Ovary (tissue), 10 donors: ENCODE measurements around the gene CCDC60. TPM values are rescaled to one million over a fixed set of nuclear protein-coding genes. Genes with fewer than 3 reads are reported as not detected.

Experiments used
- DNase-seq, 5 donors: peaks; one replicate each; pipeline ENCODE4 v3.0.0-alpha.2; 2019 to 2020
- H3K27ac ChIP-seq, 2 donors: fragments of 200-600 bp; one replicate each; pipeline versions ENCODE4 v1.5.1 to v1.8.0; 2019 to 2022
- H3K27me3 ChIP-seq: fragments of 200-600 bp; one replicate; pipeline ENCODE4 v1.8.0; 2022
- H3K36me3 ChIP-seq: fragments of 200-600 bp; sonication (generic); one replicate; pipeline ENCODE4 v1.5.1; 2019
- H3K4me1 ChIP-seq: one replicate; pipeline ENCODE4 v1.8.1; 2013; ENCODE audit warnings: mild to moderate bottlenecking, moderate library complexity; ENCODE audit not compliant: insufficient read depth
- H3K4me3 ChIP-seq: fragments of 200-600 bp; sonication (generic); one replicate; pipeline ENCODE4 v1.5.1; 2017
- H3K9me3 ChIP-seq, 2 donors: fragments of 200-600 bp in 1 of 2; sonication (generic) in 1 of 2; one replicate each; pipeline versions ENCODE4 v1.5.1 to v1.8.1; 2013 to 2019; ENCODE audit warnings: mild to moderate bottlenecking in 1 of 2, moderate library complexity in 1 of 2
- EP300 ChIP-seq: sonication (generic); formaldehyde crosslinking; IDR thresholded peaks from one replicate; pipeline ENCODE4 v1.6.1; 2017; ENCODE audit warnings: antibody characterized with exemption
- POLR2A ChIP-seq: fragments of 450-650 bp; IDR thresholded peaks from one replicate; pipeline ENCODE4 v1.6.1; 2017; ENCODE audit warnings: antibody characterized with exemption, mild to moderate bottlenecking, moderate library complexity
- WGBS, 3 donors: extraction: QIAGEN DNeasy Blood & Tissue Kit in 1 of 3; methylation state at CpG; one replicate each; pipeline versions ENCODE4 v1.1.5 to v1.1.7; 2013 to 2017; 5-methylcytosine and 5-hydroxymethylcytosine counted together
- intact Hi-C, 4 donors: fragments of 100-400 bp; cut with DNase I; formaldehyde crosslinking; loops; one replicate each; pipeline versions ENCODE4 v1.11.0 to v1.15.1; 2022 to 2023
- long read RNA-seq, 3 donors: library from polyadenylated mRNA in 2 of 3; unstranded in 2 of 3; transcript quantifications; one replicate each; pipeline ENCODE4 v2.0.0 and lab custom pipeline, GENCODE V29; 2021 to 2026
- polyA plus RNA-seq, 2 donors: library from polyadenylated mRNA; stranded (reverse); fragments of 200-250 nt in 1 of 2; fragments of 350-450 nt in 1 of 2; fragmentation: Illumina TruSeq in 1 of 2; extraction: RNeasy Lipid Tissue Mini Kit (QIAGEN cat#74804) in 1 of 2; gene quantifications; one replicate each; pipeline ENCODE4 v1.2.3, GENCODE V29; 2013 to 2014
- total RNA-seq, 7 donors: library from RNA; depleted of rRNA in 2 of 7; stranded (reverse); fragments of >200 nt in 2 of 7; fragmentation: NEBNext Ultra II Directional in 3 of 7; extraction: Animal tissue kit (Norgen Biotek cat#: 25700) in 3 of 7; gene quantifications; one replicate each; pipeline versions ENCODE4 v1.1.0 to v1.2.4, GENCODE V29; 2016 to 2023
- TF ChIP-seq, protein P1 (sequence below), 3 donors: fragments of 450-650 bp in 2 of 3; fragments of 200-600 bp in 1 of 3; IDR thresholded peaks; one replicate each; pipeline versions ENCODE4 v1.5.1 to v1.8.0; 2016 to 2022; ENCODE audit warnings: antibody characterized with exemption in 3 of 3, mild to moderate bottlenecking in 1 of 3
- donor health status: DM: no; HTN: no; CAD: no; lungs with moderate emphysema.
- donor health status: DM: no; HTN: no; CAD: no.
- donor health status: Bipolar disorder and iron deficiency.
- donor health status: DM: yes; HTN: yes; CAD: no.
- donor health status: DM: no; HTN: no; CAD: no.
- donor health status: DM: yes; HTN: yes; CAD: no.

Gene CCDC60, protein sequence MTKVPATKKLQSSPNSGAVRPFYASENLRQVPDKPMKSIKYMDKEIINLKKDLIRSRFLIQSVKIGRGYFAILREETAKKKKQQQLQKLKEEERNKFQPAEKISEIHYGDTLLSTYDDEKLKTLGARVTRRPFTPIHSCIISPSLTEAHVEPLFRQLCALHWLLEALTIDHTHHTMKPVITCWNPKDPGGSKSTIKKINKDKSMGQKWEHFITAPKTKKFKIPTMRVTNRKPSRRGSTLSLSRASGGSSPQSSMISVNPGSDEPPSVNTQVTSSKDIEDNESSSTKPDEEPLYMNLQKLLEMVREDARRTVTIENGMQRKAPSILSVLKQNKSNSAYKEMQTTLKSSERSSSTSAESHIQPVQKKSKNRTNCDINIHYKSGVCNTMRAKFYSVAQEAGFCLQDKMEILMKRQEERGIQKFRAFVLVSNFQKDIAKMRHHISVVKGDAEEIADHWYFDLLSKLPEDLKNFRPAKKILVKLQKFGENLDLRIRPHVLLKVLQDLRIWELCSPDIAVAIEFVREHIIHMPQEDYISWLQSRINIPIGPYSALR
- 1 to 10 TPM in 2 of 7 donors, under 1 TPM in 3, not detected in 2; 0.36 to 9.1 (median 0.77) TPM for total RNA-seq
- under 1 TPM in 1 of 2 donors, not detected in 1; 0.32 TPM for polyA plus RNA-seq
- long read RNA-seq, donor 1, partial matches to known transcripts: 0 of 1 reads
- long read RNA-seq, donor 1, other reads (novel, unspliced or antisense): 1 of 1 reads
- long read RNA-seq, donor 2: 0 reads
- long read RNA-seq, donor 3, partial matches to known transcripts: 0 of 1 reads
- long read RNA-seq, donor 3, other reads (novel, unspliced or antisense): 0 of 1 reads

DNA sequence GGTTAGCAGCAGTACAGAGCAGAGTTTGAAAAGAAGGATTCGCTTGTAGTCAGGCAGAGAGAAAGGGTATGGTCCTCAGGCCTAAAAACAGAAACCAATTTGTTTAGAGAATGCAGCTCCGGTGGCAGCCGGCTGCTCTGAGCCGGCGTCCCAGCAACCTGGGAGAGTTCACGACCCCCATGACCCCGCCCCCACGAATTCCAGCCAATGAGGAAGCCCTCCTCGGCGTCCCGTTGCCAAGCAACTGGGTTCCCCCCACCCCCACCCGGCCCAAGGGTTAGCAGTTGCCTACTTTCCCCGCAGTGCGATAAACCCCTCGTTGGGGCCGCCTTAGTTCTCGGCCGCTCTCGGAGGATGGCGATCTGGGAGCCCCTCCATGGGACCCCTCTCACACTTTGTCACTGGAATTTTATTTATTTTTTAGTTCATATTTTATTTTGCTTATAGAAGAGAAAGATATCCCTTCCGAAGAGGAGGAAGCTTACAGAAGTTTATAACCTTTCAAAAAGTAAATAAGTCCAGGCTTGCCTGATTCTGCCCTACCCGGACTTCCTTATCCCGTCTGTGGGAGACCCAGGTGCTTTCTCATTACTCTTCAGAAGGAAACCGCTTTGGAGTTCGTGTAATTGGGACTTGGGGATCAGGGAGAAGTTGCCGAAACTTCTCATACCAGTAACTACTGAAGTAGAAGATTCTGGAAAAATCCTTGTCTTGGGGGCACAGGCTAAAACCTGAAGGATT lies at the start of gene CCDC60:
Gene CCDC60 (plus strand): TSS at position 300 of the 741 bp plus-strand sequence. CDS start 448 bp downstream, outside the sequence.
- 12 to 20% (median 17%) methylated on average over 26 of the region's 26 CpGs for WGBS, 3 donors
- TF ChIP-seq, protein P1, sequence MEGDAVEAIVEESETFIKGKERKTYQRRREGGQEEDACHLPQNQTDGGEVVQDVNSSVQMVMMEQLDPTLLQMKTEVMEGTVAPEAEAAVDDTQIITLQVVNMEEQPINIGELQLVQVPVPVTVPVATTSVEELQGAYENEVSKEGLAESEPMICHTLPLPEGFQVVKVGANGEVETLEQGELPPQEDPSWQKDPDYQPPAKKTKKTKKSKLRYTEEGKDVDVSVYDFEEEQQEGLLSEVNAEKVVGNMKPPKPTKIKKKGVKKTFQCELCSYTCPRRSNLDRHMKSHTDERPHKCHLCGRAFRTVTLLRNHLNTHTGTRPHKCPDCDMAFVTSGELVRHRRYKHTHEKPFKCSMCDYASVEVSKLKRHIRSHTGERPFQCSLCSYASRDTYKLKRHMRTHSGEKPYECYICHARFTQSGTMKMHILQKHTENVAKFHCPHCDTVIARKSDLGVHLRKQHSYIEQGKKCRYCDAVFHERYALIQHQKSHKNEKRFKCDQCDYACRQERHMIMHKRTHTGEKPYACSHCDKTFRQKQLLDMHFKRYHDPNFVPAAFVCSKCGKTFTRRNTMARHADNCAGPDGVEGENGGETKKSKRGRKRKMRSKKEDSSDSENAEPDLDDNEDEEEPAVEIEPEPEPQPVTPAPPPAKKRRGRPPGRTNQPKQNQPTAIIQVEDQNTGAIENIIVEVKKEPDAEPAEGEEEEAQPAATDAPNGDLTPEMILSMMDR (IDR thresholded peaks at IDR 0.05): no peak
- TF ChIP-seq POLR2A: no peak
- no peak for TF ChIP-seq EP300
- Histone ChIP-seq H3K27ac (no peak within 1 kb of the TSS), H3K9me3 (no peaks in the 10 kb centered on the region), H3K4me1 (no peaks in the 10 kb centered on the region), H3K27me3 (no peaks in the 10 kb centered on the region), H3K4me3 (no peak within 1 kb of the TSS), H3K36me3 (no peaks in the 10 kb centered on the region)
- peak in 2 of 5 donors; percentile 12 to 31 for DNase-seq
- intact Hi-C loops: no loop called here

DNA sequence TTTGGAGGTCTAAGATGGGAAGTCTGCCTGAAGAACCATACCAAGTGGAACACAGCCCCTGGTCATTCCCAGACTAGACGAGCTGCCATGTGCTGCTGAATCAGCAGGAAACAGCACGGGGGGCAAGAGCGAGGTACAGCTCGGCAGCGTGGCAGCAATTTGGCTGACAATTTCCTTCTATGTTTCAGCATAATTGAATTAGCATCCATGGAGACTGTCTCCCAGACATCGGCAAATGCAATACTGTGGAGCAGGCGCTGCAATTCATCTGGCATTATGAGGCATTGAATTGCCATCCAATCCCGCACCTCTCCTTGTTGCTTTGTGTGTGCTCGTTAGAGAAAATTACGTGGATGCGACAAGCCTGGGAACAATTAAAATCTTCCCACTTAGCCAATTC lies 46.0 kb upstream of the CCDC60 start:
- Histone ChIP-seq H3K27me3 (no peaks in the 10 kb centered on the region), H3K36me3 (no peaks in the 10 kb centered on the region), H3K4me3 (no peak overlapping the region), H3K9me3 (no peaks in the 10 kb centered on the region), H3K27ac (no peak overlapping the region), H3K4me1 (no peaks in the 10 kb centered on the region)
- intact Hi-C loops: no loop called here
- no peak for DNase-seq
- TF ChIP-seq, protein P1 (IDR thresholded peaks at IDR 0.05): no peak
- TF ChIP-seq POLR2A: no peak
- no peak for TF ChIP-seq EP300
- WGBS, 3 donors: 57 to 73% (median 63%) methylated on average over 11 of the region's 11 CpGs

DNA sequence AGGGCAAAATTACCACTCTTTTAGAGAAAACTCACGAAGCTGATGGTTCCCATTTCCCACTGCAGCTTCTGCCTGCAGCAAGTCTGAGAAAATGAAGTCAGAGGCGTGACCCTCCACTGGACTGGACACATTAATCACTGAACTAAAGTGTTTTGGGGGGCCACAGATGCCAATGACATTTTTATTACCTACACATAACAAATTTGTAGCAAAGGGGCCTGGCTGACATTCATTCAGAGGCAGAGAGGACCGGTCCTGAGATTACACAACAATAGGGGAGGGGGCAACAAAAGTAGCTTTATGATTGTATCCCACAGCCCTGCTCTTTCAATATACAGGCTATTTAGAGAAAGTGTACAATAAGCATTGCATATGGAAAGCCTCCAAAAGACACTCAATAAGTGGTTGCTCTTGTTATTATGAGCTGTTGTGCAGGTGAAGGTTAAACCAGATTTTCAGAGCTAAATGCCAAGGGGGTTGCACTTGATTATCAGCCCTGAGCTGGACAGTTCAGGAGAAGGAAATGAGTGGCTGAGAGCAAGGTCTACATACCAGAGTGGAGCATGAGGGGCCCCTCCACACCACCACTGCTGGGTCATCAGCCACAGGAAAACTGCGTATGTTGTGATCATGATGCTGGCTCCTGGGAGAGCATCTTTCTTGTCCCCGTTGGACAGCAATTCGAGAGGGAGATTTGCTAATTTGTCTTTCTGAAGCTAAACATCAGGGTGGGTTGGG lies 41.5 kb upstream of the CCDC60 start:
- Histone ChIP-seq H3K36me3 (no peaks in the 10 kb centered on the region), H3K4me3 (no peak overlapping the region), H3K27me3 (no peaks in the 10 kb centered on the region), H3K9me3 (no peaks in the 10 kb centered on the region), H3K27ac (no peak overlapping the region), H3K4me1 (no peaks in the 10 kb centered on the region)
- no peak for DNase-seq
- intact Hi-C loops: no loop called here
- TF ChIP-seq EP300 (no peak), POLR2A (no peak)
- TF ChIP-seq, protein P1 (IDR thresholded peaks at IDR 0.05): no peak
- 35 to 53% (median 42%) methylated on average over 6 of the region's 6 CpGs for WGBS, 3 donors

DNA sequence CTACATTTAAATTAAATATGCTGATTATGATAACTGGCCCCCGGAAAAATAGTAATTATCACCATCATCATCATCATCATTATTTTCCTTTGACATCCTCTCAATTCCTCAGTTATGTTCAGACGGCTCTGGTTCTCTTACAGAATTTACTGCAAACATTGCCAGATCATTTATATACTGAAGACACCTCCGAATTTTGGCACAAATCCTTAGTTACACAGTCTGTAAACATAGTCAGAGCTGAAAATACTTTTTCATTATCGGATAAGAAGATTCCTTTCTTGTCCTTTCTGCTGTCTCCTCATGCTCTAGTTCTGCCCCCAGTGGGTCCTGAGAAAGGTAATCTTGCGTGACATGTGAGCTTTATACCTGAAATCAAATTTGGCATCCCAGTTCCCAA lies 40.3 kb upstream of the CCDC60 start:
- 39 to 52% (median 47%) methylated on average over 5 of the region's 5 CpGs for WGBS, 3 donors
- no peaks in the 10 kb centered on the region for H3K36me3 ChIP-seq
- TF ChIP-seq EP300 (no peak), POLR2A (no peak)
- TF ChIP-seq, protein P1 (IDR thresholded peaks at IDR 0.05): no peak
- H3K27me3 ChIP-seq: no peaks in the 10 kb centered on the region
- no peaks in the 10 kb centered on the region for H3K4me1 ChIP-seq
- no peak for DNase-seq
- no peak overlapping the region for H3K4me3 ChIP-seq
- H3K9me3 ChIP-seq: no peaks in the 10 kb centered on the region
- H3K27ac ChIP-seq: no peak overlapping the region
- intact Hi-C loops: no loop called here
